HepG2 (cell line): ENCODE measurements around the gene RPL37A. TPM values are rescaled to one million over a fixed set of nuclear protein-coding genes. Genes with fewer than 3 reads are reported as not detected.

Experiments used
- ATAC-seq: fragments of 200-7000 bp; cut with Tn5 transposase; 3 replicates; pipeline ENCODE4 v1.9.1; 2020; ENCODE audit warnings: mild to moderate bottlenecking, moderate library complexity
- BruUV-seq: library from RNA; stranded (reverse); fragments of 400-500 nt; replicated peaks from 2 replicates; lab custom pipeline; 2021; lab: Mats Ljungman, UMichigan
- CTCF ChIA-PET: fragments of 300-600 bp; formaldehyde crosslinking; extraction: SDS; loops from one replicate; lab custom pipeline; 2021; ENCODE audit warnings: low total read pairs, inconsistent platforms, low intra/inter-chr PET ratio; lab: Yijun Ruan, JAX
- POLR2A ChIA-PET: fragments of 350-600 bp; sonication (Branson Sonifier 250); formaldehyde crosslinking; loops from one replicate; lab custom pipeline; 2020; ENCODE audit warnings: antibody characterized with exemption, inconsistent platforms; lab: Yijun Ruan, JAX
- DNase-seq: peaks from one replicate; pipeline ENCODE4 v3.0.0-alpha.2; 2015; ENCODE audit warnings: low spot score
- FAIRE-seq: peaks from 3 replicates; lab custom pipeline; 2011; peaks lifted over from hg19 to GRCh38; lab: Jason Lieb, UNC
- H2AFZ ChIP-seq: one replicate; pipeline ENCODE4 v1.6.1; 2011; ENCODE audit warnings: low read length, inconsistent platforms
- H3K27ac ChIP-seq: fragments of 300-600 bp; 3 replicates; pipeline ENCODE4 v1.8.0; 2011; ENCODE audit warnings: mixed run types, mild to moderate bottlenecking, mixed read lengths, low read length, inconsistent platforms; ENCODE audit not compliant: insufficient read depth; ENCODE audit errors: extremely low read length
- H3K27me3 ChIP-seq, 2 experiments: fragments of 200-600 bp in 1 of 2; 2 replicates in 1 of 2; 3 replicates in 1 of 2; pipeline versions ENCODE4 v1.6.0 to v1.8.0; 2011; ENCODE audit warnings: low read length in 2 of 2, mild to moderate bottlenecking in 2 of 2, moderate library complexity in 2 of 2, inconsistent platforms in 1 of 2; ENCODE audit not compliant: insufficient read depth in 2 of 2, control insufficient read depth in 1 of 2
- H3K36me3 ChIP-seq, 2 experiments: fragments of 200-600 bp in 1 of 2; replicated peaks in 1 of 2; 2 replicates in 1 of 2; 3 replicates in 1 of 2; pipeline versions ENCODE4 v1.5.1 to v1.8.0; 2011; ENCODE audit warnings: low read length in 2 of 2, inconsistent platforms in 1 of 2; ENCODE audit not compliant: insufficient read depth in 2 of 2, control insufficient read depth in 1 of 2
- H3K4me1 ChIP-seq: 2 replicates; pipeline ENCODE4 v1.5.1; 2012; ENCODE audit warnings: low read length, inconsistent platforms; ENCODE audit not compliant: insufficient read depth
- H3K4me2 ChIP-seq: 2 replicates; pipeline ENCODE4 v1.6.0; 2011; ENCODE audit warnings: low read depth, low read length, inconsistent platforms
- H3K4me3 ChIP-seq, 3 experiments: fragments of 200-600 bp in 1 of 3; sonication (generic), shearing (Covaris generic) in 1 of 3; replicated peaks in 1 of 3; 2 replicates each; pipeline ENCODE4 v1.5.1; 2011 to 2016; ENCODE audit warnings: low read length in 3 of 3, inconsistent platforms in 2 of 3, low read depth in 2 of 3, mild to moderate bottlenecking in 2 of 3, control low read depth in 1 of 3, mixed read lengths in 1 of 3; ENCODE audit not compliant: insufficient read depth in 1 of 3
- H3K79me2 ChIP-seq: one replicate; pipeline ENCODE4 v1.6.1; 2011; ENCODE audit warnings: low read length, inconsistent platforms; ENCODE audit not compliant: insufficient read depth
- H3K9ac ChIP-seq: 2 replicates; pipeline ENCODE4 v1.6.0; 2011; ENCODE audit warnings: mild to moderate bottlenecking, low read depth, low read length, inconsistent platforms; ENCODE audit not compliant: insufficient read depth
- H3K9me3 ChIP-seq: 2 replicates; pipeline ENCODE4 v1.5.1; 2012; ENCODE audit warnings: mild to moderate bottlenecking, low read length
- H4K20me1 ChIP-seq: 2 replicates; pipeline ENCODE4 v1.6.0; 2011; ENCODE audit warnings: inconsistent platforms, mild to moderate bottlenecking, low read length, moderate library complexity; ENCODE audit not compliant: insufficient read depth
- FOXC1 ChIP-seq: sonication (generic); formaldehyde crosslinking; IDR thresholded peaks from 2 replicates; pipeline ENCODE4 v1.8.0; 2022; ENCODE audit warnings: mild to moderate bottlenecking, missing genetic modification reagents, borderline replicate concordance
- HNRNPLL ChIP-seq: fragments of 200-400 bp; formaldehyde crosslinking; IDR thresholded peaks from 2 replicates; pipeline ENCODE4 v1.6.1; 2017; ENCODE audit warnings: mild to moderate bottlenecking, low read depth, low read length; ENCODE audit not compliant: poor library complexity, severe bottlenecking
- ISL2 ChIP-seq: sonication (generic); formaldehyde crosslinking; IDR thresholded peaks from 2 replicates; pipeline ENCODE4 v1.5.0; 2020; ENCODE audit warnings: missing genetic modification reagents
- MTA1 ChIP-seq: sonication (generic); formaldehyde crosslinking; IDR thresholded peaks from 2 replicates; pipeline ENCODE4 v1.4.0; 2020; ENCODE audit warnings: missing genetic modification reagents, mild to moderate bottlenecking, borderline replicate concordance
- NFIC ChIP-seq: IDR thresholded peaks from 2 replicates; pipeline ENCODE4 v1.6.1; 2012; ENCODE audit warnings: mild to moderate bottlenecking, low read length, inconsistent platforms
- NKX3-1 ChIP-seq: sonication (generic); formaldehyde crosslinking; IDR thresholded peaks from 2 replicates; pipeline ENCODE4 v1.5.0; 2020; ENCODE audit warnings: missing genetic modification reagents
- SALL1 ChIP-seq: sonication (generic); formaldehyde crosslinking; IDR thresholded peaks from 2 replicates; pipeline ENCODE4 v1.8.0; 2022; ENCODE audit warnings: mild to moderate bottlenecking, missing genetic modification reagents
- SAP130 ChIP-seq: IDR thresholded peaks from 2 replicates; pipeline ENCODE4 v1.6.1; 2016; ENCODE audit warnings: low read depth
- SSRP1 ChIP-seq: IDR thresholded peaks from 2 replicates; pipeline ENCODE4 v1.6.1; 2016; ENCODE audit warnings: control low read depth
- TBX3 ChIP-seq: fragments of 450-650 bp; IDR thresholded peaks from 2 replicates; pipeline ENCODE4 v1.6.1; 2017; ENCODE audit warnings: antibody characterized with exemption, mild to moderate bottlenecking, inconsistent platforms, borderline replicate concordance
- ZMYM2 ChIP-seq: sonication (generic); formaldehyde crosslinking; IDR thresholded peaks from 2 replicates; pipeline ENCODE4 v1.8.0; 2022; ENCODE audit warnings: mild to moderate bottlenecking, missing genetic modification reagents
- ZNF160 ChIP-seq: sonication (generic); formaldehyde crosslinking; IDR thresholded peaks from 2 replicates; pipeline ENCODE4 v1.8.0; 2022; ENCODE audit warnings: mild to moderate bottlenecking, inconsistent platforms, missing genetic modification reagents
- ZNF234 ChIP-seq: sonication (generic); formaldehyde crosslinking; conservative IDR thresholded peaks from 2 replicates; pipeline ENCODE4 v1.5.1; 2020; ENCODE audit warnings: mild to moderate bottlenecking, missing genetic modification reagents
- ZNF572 ChIP-seq: sonication (generic); formaldehyde crosslinking; IDR thresholded peaks from 2 replicates; pipeline ENCODE4 v1.5.1; 2020; ENCODE audit warnings: mild to moderate bottlenecking, missing genetic modification reagents
- ZSCAN20 ChIP-seq: sonication (generic); formaldehyde crosslinking; IDR thresholded peaks from 2 replicates; pipeline ENCODE4 v1.4.0; 2020; ENCODE audit warnings: missing genetic modification reagents, mild to moderate bottlenecking, borderline replicate concordance
- WGBS: methylation state at CpG from one replicate; pipeline ENCODE4 v1.1.6; 2017; ENCODE audit warnings: low lambda C conversion rate; 5-methylcytosine and 5-hydroxymethylcytosine counted together
- in situ Hi-C: cut with HindIII; loops from 2 replicates; pipeline ENCODE4 v1.10.0; 2017; ENCODE audit warnings: low pct_unique_long_range_greater_than_20kb; ENCODE audit not compliant: extremely low pct_ligation_motif_present
- intact Hi-C: fragments of 100-400 bp; cut with micrococcal nuclease; formaldehyde crosslinking; loops from one replicate; pipeline ENCODE4 v1.10.0; 2022; ENCODE audit not compliant: unreplicated experiment
- polyA plus RNA-seq, 8 experiments: library from polyadenylated mRNA; depleted of rRNA in 3 of 8; stranded (reverse) in 7 of 8; unstranded in 1 of 8; fragments of >200 nt; fragmentation: Illumina TruSeq in 4 of 8; extraction: Trizol in 4 of 8; gene quantifications; 2 replicates each; pipeline versions ENCODE4 v1.2.1 to v1.2.3, GENCODE V29; 2011 to 2016; ENCODE audit warnings: low read depth in 4 of 8, missing spikeins in 1 of 8, mixed read lengths in 1 of 8; ENCODE audit not compliant: insufficient read depth in 1 of 8
- total RNA-seq, 5 experiments: library from RNA; depleted of rRNA; stranded (reverse); fragments of >200 nt; fragmentation: Illumina TruSeq; extraction: Trizol; gene quantifications; 2 replicates each; pipeline ENCODE4 v1.2.3, GENCODE V29; 2016; ENCODE audit warnings: low read depth in 1 of 5
- TF ChIP-seq, protein P1 (sequence below): sonication (generic); formaldehyde crosslinking; IDR thresholded peaks from 2 replicates; pipeline ENCODE4 v1.4.0; 2020; ENCODE audit warnings: low read depth, missing genetic modification reagents
- TF ChIP-seq, protein P2 (sequence below): sonication (generic); formaldehyde crosslinking; IDR thresholded peaks from 2 replicates; pipeline ENCODE4 v1.4.0; 2020; ENCODE audit warnings: missing genetic modification reagents, mild to moderate bottlenecking, borderline replicate concordance
- TF ChIP-seq, protein P3 (sequence below): IDR thresholded peaks from 2 replicates; pipeline ENCODE4 v1.6.1; 2016; ENCODE audit warnings: missing compliant biosample characterization, missing genetic modification reagents, borderline replicate concordance

The RPL37A gene
- total and polyA plus RNA-seq, 2 of the 13 experiments (the other 11 are each of a cell fraction or from before 2014, with no cell fraction given): 6,902 to 7,910 TPM

DNA sequence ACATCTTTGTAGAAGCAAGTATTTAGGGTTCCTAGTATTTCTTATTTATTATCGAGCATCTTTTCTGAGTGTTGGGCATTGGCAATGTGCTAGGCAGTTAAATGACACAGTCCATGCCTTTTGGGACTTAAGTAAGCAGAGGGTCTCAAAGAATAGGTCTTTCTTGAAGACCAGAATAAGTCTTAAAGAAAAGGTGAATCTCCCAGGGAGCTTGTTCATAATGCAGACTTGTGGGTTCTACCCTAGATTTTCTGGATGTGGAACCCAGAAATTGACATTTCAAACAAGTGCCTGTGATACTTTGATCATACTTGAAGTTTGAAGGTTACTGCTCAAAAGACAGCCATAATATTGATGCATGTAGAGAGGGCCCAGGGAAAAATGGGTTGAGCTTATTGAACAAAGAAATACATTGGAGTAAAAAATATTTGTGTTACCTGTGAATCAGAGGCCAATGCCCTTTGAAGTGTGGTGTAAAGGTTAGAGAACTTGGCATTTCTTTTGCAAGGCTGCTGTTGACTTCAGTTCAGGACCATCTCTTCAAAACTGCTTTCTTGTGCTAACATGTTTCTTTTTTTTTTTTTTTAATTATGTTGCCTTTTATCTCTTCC lies 24.4 kb downstream of the RPL37A start:
- Histone ChIP-seq H3K9me3 (no peaks in the 10 kb centered on the region), H3K4me1 (peaks cover 31% of the 10 kb centered on the region), H3K4me3 (no peak overlapping the region), H2AFZ (no peak overlapping the region), H3K27ac (peak overlapping the region; percentile 14), H3K79me2 (no peaks in the 10 kb centered on the region), H3K9ac (no peak overlapping the region), H4K20me1 (no peaks in the 10 kb centered on the region), H3K36me3 (no peaks in the 10 kb centered on the region), H3K4me2 (peak overlapping the region; percentile 27), H3K27me3 (no peaks in the 10 kb centered on the region)
- ATAC-seq (peak; percentile 79), FAIRE-seq (peak; percentile 39), DNase-seq (peak; percentile 83)
- 50% methylated on average over 1 of the region's 1 CpG for WGBS
- ChIA-PET POLR2A (interaction anchor here (0.7 to 2.3 kb wide), 12 partner anchors 10 to 143 kb away, joined by 3 to 9 read pairs (median 6); partner anchors contain the start of gene RPL37A), CTCF (interaction anchor here (1.4 kb wide), 1 partner anchor 144 kb away, joined by 5 read pairs; no protein-coding TSS in a partner anchor)
- intact Hi-C loops (no loop called here), in situ Hi-C loops (loop anchor here (25.0 kb wide), 2 partner anchors 814 to 989 kb away; no protein-coding TSS in a partner anchor)
- no TSS peak for BruUV-seq
- TF ChIP-seq SALL1 (peak; percentile 64; the same call in 1 of the 2 replicates), NKX3-1 (CRISPR knock-in tag) (peak; percentile 33; the same call in 1 of the 2 replicates), NFIC (peak; percentile 91; the same call in 1 of the 2 replicates), HNRNPLL (no peak), SAP130 (CRISPR knock-in tag) (peak; percentile 53), ZMYM2 (CRISPR knock-in tag) (peak; percentile 45; the same call in 1 of the 2 replicates), ZSCAN20 (CRISPR knock-in tag) (no peak), ZNF234 (no peak), ZNF160 (0 out of 2 replicates have a peak, but pooled peaks have one; percentile 67), SSRP1 (0 out of 2 replicates have a peak, but pooled peaks have one; percentile 81), MTA1 (peak; percentile 35; the same call in 1 of the 2 replicates), ZNF572 (no peak), TBX3 (peak; percentile 57; the same call in 1 of the 2 replicates), ISL2 (CRISPR knock-in tag) (peak; percentile 68; the same call in 1 of the 2 replicates), FOXC1 (CRISPR knock-in tag) (no peak)
- TF ChIP-seq, protein P1, sequence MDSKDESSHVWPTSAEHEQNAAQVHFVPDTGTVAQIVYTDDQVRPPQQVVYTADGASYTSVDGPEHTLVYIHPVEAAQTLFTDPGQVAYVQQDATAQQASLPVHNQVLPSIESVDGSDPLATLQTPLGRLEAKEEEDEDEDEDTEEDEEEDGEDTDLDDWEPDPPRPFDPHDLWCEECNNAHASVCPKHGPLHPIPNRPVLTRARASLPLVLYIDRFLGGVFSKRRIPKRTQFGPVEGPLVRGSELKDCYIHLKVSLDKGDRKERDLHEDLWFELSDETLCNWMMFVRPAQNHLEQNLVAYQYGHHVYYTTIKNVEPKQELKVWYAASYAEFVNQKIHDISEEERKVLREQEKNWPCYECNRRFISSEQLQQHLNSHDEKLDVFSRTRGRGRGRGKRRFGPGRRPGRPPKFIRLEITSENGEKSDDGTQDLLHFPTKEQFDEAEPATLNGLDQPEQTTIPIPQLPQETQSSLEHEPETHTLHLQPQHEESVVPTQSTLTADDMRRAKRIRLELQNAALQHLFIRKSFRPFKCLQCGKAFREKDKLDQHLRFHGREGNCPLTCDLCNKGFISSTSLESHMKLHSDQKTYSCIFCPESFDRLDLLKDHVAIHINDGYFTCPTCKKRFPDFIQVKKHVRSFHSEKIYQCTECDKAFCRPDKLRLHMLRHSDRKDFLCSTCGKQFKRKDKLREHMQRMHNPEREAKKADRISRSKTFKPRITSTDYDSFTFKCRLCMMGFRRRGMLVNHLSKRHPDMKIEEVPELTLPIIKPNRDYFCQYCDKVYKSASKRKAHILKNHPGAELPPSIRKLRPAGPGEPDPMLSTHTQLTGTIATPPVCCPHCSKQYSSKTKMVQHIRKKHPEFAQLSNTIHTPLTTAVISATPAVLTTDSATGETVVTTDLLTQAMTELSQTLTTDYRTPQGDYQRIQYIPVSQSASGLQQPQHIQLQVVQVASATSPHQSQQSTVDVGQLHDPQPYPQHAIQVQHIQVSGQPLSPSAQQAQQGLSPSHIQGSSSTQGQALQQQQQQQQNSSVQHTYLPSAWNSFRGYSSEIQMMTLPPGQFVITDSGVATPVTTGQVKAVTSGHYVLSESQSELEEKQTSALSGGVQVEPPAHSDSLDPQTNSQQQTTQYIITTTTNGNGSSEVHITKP (CRISPR knock-in tag): 0 out of 2 replicates have a peak, but pooled peaks have one; percentile 31
- TF ChIP-seq, protein P2, sequence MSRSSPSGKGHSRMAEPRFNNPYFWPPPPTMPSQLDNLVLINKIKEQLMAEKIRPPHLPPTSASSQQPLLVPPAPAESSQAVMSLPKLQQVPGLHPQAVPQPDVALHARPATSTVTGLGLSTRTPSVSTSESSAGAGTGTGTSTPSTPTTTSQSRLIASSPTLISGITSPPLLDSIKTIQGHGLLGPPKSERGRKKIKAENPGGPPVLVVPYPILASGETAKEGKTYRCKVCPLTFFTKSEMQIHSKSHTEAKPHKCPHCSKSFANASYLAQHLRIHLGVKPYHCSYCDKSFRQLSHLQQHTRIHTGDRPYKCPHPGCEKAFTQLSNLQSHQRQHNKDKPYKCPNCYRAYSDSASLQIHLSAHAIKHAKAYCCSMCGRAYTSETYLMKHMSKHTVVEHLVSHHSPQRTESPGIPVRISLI (CRISPR knock-in tag): peak; percentile 84
- TF ChIP-seq, protein P3, sequence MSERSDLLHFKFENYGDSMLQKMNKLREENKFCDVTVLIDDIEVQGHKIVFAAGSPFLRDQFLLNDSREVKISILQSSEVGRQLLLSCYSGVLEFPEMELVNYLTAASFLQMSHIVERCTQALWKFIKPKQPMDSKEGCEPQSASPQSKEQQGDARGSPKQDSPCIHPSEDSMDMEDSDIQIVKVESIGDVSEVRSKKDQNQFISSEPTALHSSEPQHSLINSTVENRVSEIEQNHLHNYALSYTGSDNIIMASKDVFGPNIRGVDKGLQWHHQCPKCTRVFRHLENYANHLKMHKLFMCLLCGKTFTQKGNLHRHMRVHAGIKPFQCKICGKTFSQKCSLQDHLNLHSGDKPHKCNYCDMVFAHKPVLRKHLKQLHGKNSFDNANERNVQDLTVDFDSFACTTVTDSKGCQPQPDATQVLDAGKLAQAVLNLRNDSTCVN: peak; percentile 59; the same call in 1 of the 2 replicates
